ENCODE data around the gene OSBPL10. TPM values are rescaled to one million over a fixed set of nuclear protein-coding genes. Genes with fewer than 3 reads are reported as not detected.

The OSBPL10 gene
- total RNA-seq, 1 donor from 2014 or later, result 52.7 TPM

GRCh38 chr3:31723701-31724100 lies 257.4 kb downstream of the OSBPL10 start:
- Histone ChIP-seq H4K20me1 (ENCODE audit: insufficient read depth, low read length) (no peaks in the 10 kb centered on the region), H3K27me3 (ENCODE audit: insufficient read depth, low read length) (no peaks in the 10 kb centered on the region), H3K4me1 (ENCODE audit: insufficient read depth, low read length) (no peaks in the 10 kb centered on the region), H3K4me3 (ENCODE audit: insufficient read depth, low read depth, low read length) (no peak overlapping the region), H3K9ac (ENCODE audit: low read length) (no peak overlapping the region), H2AFZ (ENCODE audit: low read depth, low read length) (no peak overlapping the region), H3K36me3 (ENCODE audit: insufficient read depth, low read length) (no peaks in the 10 kb centered on the region), H3K79me2 (ENCODE audit: insufficient read depth, low read length) (no peaks in the 10 kb centered on the region), H3K9me3 (ENCODE audit: insufficient read depth, low read depth, low read length) (no peaks in the 10 kb centered on the region), H3K4me2 (ENCODE audit: low read length) (no peak overlapping the region), H3K27ac (ENCODE audit: low read depth, low read length) (no peak overlapping the region)
- Mint-ChIP-seq H3K27ac (ENCODE audit: unreplicated experiment) (no peak overlapping the region), H3K36me3 (ENCODE audit: low read depth, unreplicated experiment) (peaks cover 4% of the 10 kb centered on the region), H3K4me3 (ENCODE audit: unreplicated experiment) (no peak overlapping the region), H3K27me3 (ENCODE audit: low read depth, unreplicated experiment) (no peaks in the 10 kb centered on the region), H3K4me1 (ENCODE audit: low read depth, unreplicated experiment) (peaks cover 17% of the 10 kb centered on the region), H3K9me3 (ENCODE audit: unreplicated experiment) (no peaks in the 10 kb centered on the region)
- no peak for TF ChIP-seq EZH2 (IDR thresholded peaks at IDR 0.05; ENCODE audit: insufficient read depth, low read length)
- TF ChIP-seq CTCF (IDR thresholded peaks at IDR 0.05; ENCODE audit: insufficient read depth, low read depth, low read length), result no peak
- DNase-seq (ENCODE audit: low read depth) (no peak), FAIRE-seq (no peak)

GRCh38 chr3:31721676-31722075 lies 259.4 kb downstream of the OSBPL10 start:
- no peak overlapping the region for H3K4me2 ChIP-seq (ENCODE audit: low read length)
- H3K4me1 ChIP-seq (ENCODE audit: insufficient read depth, low read length), result no peaks in the 10 kb centered on the region
- FAIRE-seq (no peak), DNase-seq (ENCODE audit: low read depth) (no peak)
- H4K20me1 ChIP-seq (ENCODE audit: insufficient read depth, low read length), result no peaks in the 10 kb centered on the region
- H3K4me3 ChIP-seq (ENCODE audit: insufficient read depth, low read depth, low read length), result no peak overlapping the region
- Mint-ChIP-seq H3K4me3 (ENCODE audit: unreplicated experiment) (no peak overlapping the region), H3K9me3 (ENCODE audit: unreplicated experiment) (no peaks in the 10 kb centered on the region), H3K4me1 (ENCODE audit: low read depth, unreplicated experiment) (peaks cover 27% of the 10 kb centered on the region), H3K27me3 (ENCODE audit: low read depth, unreplicated experiment) (no peaks in the 10 kb centered on the region), H3K36me3 (ENCODE audit: low read depth, unreplicated experiment) (peaks cover 4% of the 10 kb centered on the region), H3K27ac (ENCODE audit: unreplicated experiment) (no peak overlapping the region)
- H3K79me2 ChIP-seq (ENCODE audit: insufficient read depth, low read length), result no peaks in the 10 kb centered on the region
- H3K27me3 ChIP-seq (ENCODE audit: insufficient read depth, low read length), result no peaks in the 10 kb centered on the region
- no peak overlapping the region for H3K9ac ChIP-seq (ENCODE audit: low read length)
- H3K27ac ChIP-seq (ENCODE audit: low read depth, low read length), result no peak overlapping the region
- H3K36me3 ChIP-seq (ENCODE audit: insufficient read depth, low read length), result no peaks in the 10 kb centered on the region
- no peak for TF ChIP-seq EZH2 (IDR thresholded peaks at IDR 0.05; ENCODE audit: insufficient read depth, low read length)
- no peak for TF ChIP-seq CTCF (IDR thresholded peaks at IDR 0.05; ENCODE audit: insufficient read depth, low read depth, low read length)
- H2AFZ ChIP-seq (ENCODE audit: low read depth, low read length), result no peak overlapping the region
- H3K9me3 ChIP-seq (ENCODE audit: insufficient read depth, low read depth, low read length), result no peaks in the 10 kb centered on the region

DNA sequence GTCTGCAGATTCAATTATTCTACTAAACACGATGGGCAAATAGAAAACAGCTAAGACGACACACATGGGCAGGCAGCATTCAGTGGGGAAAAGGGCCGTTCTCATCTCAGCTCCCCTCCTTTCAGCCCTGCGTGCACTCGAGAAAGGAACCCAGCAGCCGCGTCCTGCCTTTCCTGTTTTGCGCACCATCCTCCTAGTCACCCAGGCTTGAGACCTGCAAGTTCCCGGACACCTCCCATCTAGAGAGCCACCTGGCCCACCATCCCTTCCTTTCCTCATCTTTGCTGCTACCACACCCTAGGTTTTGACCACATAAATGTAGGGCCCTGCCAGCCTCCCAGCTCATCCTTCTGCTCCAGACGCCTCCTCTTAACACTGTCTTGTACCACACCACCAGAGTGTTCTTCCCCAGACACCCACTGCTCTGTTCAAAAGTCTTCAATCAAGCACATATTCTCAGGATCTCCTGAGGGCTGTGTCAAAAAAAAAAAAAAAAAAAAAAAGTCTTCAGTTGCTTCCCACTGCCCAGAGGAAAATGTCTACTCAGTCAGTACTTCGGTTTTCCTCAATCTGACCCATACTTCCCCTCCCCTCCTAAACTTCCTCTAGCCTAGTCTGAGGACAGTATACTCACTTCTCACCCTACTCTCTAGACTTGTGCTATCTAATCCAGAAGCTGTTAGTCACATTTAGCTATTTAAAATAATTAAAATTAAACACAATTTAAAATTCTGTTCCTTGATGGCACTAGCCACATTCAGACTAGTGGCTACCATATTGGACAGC lies 266.4 kb downstream of the OSBPL10 start:
- H3K4me1 Mint-ChIP-seq (ENCODE audit: low read depth, unreplicated experiment), result peaks cover 20% of the 10 kb centered on the region
- peaks cover 15% of the 10 kb centered on the region for H3K9me3 Mint-ChIP-seq (ENCODE audit: unreplicated experiment)
- TF ChIP-seq EZH2 (IDR thresholded peaks at IDR 0.05; ENCODE audit: insufficient read depth, low read length) (no peak), CTCF (IDR thresholded peaks at IDR 0.05; ENCODE audit: insufficient read depth, low read depth, low read length) (no peak)
- no peak for DNase-seq (ENCODE audit: low read depth)
- peaks cover 18% of the 10 kb centered on the region for H3K36me3 Mint-ChIP-seq (ENCODE audit: low read depth, unreplicated experiment)
- no peak for FAIRE-seq
- Histone ChIP-seq H3K4me1 (ENCODE audit: insufficient read depth, low read length) (no peaks in the 10 kb centered on the region), H3K27me3 (ENCODE audit: insufficient read depth, low read length) (no peaks in the 10 kb centered on the region), H3K4me3 (ENCODE audit: insufficient read depth, low read depth, low read length) (no peak overlapping the region), H3K4me2 (ENCODE audit: low read length) (no peak overlapping the region), H3K79me2 (ENCODE audit: insufficient read depth, low read length) (no peaks in the 10 kb centered on the region), H3K9ac (ENCODE audit: low read length) (no peak overlapping the region), H4K20me1 (ENCODE audit: insufficient read depth, low read length) (no peaks in the 10 kb centered on the region), H3K9me3 (ENCODE audit: insufficient read depth, low read depth, low read length) (no peaks in the 10 kb centered on the region), H3K27ac (ENCODE audit: low read depth, low read length) (no peak overlapping the region), H2AFZ (ENCODE audit: low read depth, low read length) (no peak overlapping the region), H3K36me3 (ENCODE audit: insufficient read depth, low read length) (no peaks in the 10 kb centered on the region)
- H3K27ac Mint-ChIP-seq (ENCODE audit: unreplicated experiment), result no peak overlapping the region
- no peak overlapping the region for H3K4me3 Mint-ChIP-seq (ENCODE audit: unreplicated experiment)
- no peaks in the 10 kb centered on the region for H3K27me3 Mint-ChIP-seq (ENCODE audit: low read depth, unreplicated experiment)

Measured in astrocyte (in vitro differentiated cells and primary cell).